Natural killer cell (primary cell): ENCODE data around the gene LRRC32. TPM values are rescaled to one million over a fixed set of nuclear protein-coding genes. Genes with fewer than 3 reads are reported as not detected.
"Not testable (repeated sequence)": the region's sequence is repeated elsewhere in the genome, so short reads cannot be mapped to it uniquely, and the experiment has no call there.

Experiments used
- ATAC-seq, 3 donors: fragments of 150-1000 bp in 2 of 3; fragments of 200-7000 bp in 1 of 3; cut with Tn5 transposase; 1 replicate in 1 of 3; 2 replicates in 2 of 3; pipeline ENCODE4 v1.10.0; 2021; ENCODE audit warnings: mild to moderate bottlenecking in 2 of 3, moderate library complexity in 2 of 3
- DNase-seq, 2 donors: peaks; one replicate each; pipeline versions ENCODE4 v3.0.0 to v3.0.0-alpha.2; 2013 to 2021; ENCODE audit warnings: mixed read lengths in 1 of 2
- H3K27ac ChIP-seq: one replicate; pipeline ENCODE4 v1.5.1; 2013; ENCODE audit warnings: mild to moderate bottlenecking, low read length
- H3K27me3 ChIP-seq: one replicate; pipeline ENCODE4 v1.6.1; 2013; ENCODE audit warnings: low read length; ENCODE audit not compliant: control insufficient read depth, insufficient read depth
- H3K36me3 ChIP-seq: one replicate; pipeline ENCODE4 v1.6.1; 2013; ENCODE audit warnings: low read length; ENCODE audit not compliant: control insufficient read depth, insufficient read depth
- H3K4me1 ChIP-seq: one replicate; pipeline ENCODE4 v1.6.1; 2013; ENCODE audit warnings: low read length; ENCODE audit not compliant: control insufficient read depth, insufficient read depth
- H3K4me3 ChIP-seq: one replicate; pipeline ENCODE4 v1.5.1; 2013; ENCODE audit warnings: low read length
- H3K9me3 ChIP-seq: one replicate; pipeline ENCODE4 v1.6.1; 2013; ENCODE audit warnings: low read length; ENCODE audit not compliant: control insufficient read depth, insufficient read depth
- H3K27ac Mint-ChIP-seq, 2 donors: one replicate each; pipeline ENCODE4 v1.8.0; 2022; ENCODE audit warnings: mild to moderate bottlenecking in 2 of 2, mixed read lengths in 2 of 2, moderate library complexity in 1 of 2
- H3K27me3 Mint-ChIP-seq, 2 donors: one replicate each; pipeline ENCODE4 v1.8.0; 2022; ENCODE audit warnings: low read depth in 2 of 2, mixed read lengths in 2 of 2
- H3K36me3 Mint-ChIP-seq: one replicate; pipeline ENCODE4 v1.8.0; 2022; ENCODE audit warnings: mixed read lengths
- H3K4me1 Mint-ChIP-seq, 2 donors: one replicate each; pipeline ENCODE4 v1.8.0; 2022; ENCODE audit warnings: mixed read lengths in 2 of 2
- H3K4me3 Mint-ChIP-seq: one replicate; pipeline ENCODE4 v1.8.0; 2022; ENCODE audit warnings: mild to moderate bottlenecking, moderate library complexity, mixed read lengths
- H3K9me3 Mint-ChIP-seq, 2 donors: one replicate each; pipeline ENCODE4 v1.8.0; 2022; ENCODE audit warnings: mixed read lengths in 2 of 2
- whole genome bisulfite sequencing: methylation state at CpG from one replicate; pipeline ENCODE4 v1.1.7; 2013; ENCODE audit warnings: missing lambda C conversion rate; ENCODE audit not compliant: insufficient coverage; 5-methylcytosine and 5-hydroxymethylcytosine counted together
- intact Hi-C: fragments of 100-400 bp; cut with micrococcal nuclease; formaldehyde crosslinking; loops from one replicate; pipeline ENCODE4 v1.14.2; 2022
- total RNA-seq, 4 donors: library from RNA; stranded (reverse); fragments of 120-200 nt in 1 of 4; gene quantifications; one replicate each; pipeline versions ENCODE4 v1.2.3 to v1.2.4, GENCODE V29; 2013 to 2022
- TF ChIP-seq, protein P1 (sequence below): fragments of 200-600 bp; IDR thresholded peaks from one replicate; pipeline ENCODE4 v1.8.0; 2022; ENCODE audit warnings: antibody characterized with exemption

Gene LRRC32
- total RNA-seq, 3 donors from 2014 or later (not counting 1 experiment from before 2014, with no cell fraction given), result 0.14 to 1.4 (median 1.4) TPM

GRCh38 chr11:76610871-76611475 is 59.6 kb downstream of the LRRC32 start:
- H3K4me1 ChIP-seq, result no peaks in the 10 kb centered on the region
- Mint-ChIP-seq H3K9me3 (no peaks in the 10 kb centered on the region), H3K27ac (no peak overlapping the region), H3K36me3 (no peaks in the 10 kb centered on the region), H3K27me3 (peaks cover under 1 to 10% of the 10 kb centered on the region in 2 donors), H3K4me1 (no peaks in the 10 kb centered on the region), H3K4me3 (no peak overlapping the region)
- H3K36me3 ChIP-seq, result no peaks in the 10 kb centered on the region
- ATAC-seq (no peak), DNase-seq (no peak)
- no peak overlapping the region for H3K4me3 ChIP-seq
- H3K27ac ChIP-seq, result no peak overlapping the region
- no peaks in the 10 kb centered on the region for H3K9me3 ChIP-seq
- WGBS, result 27% methylated on average over 8 of the region's 8 CpGs
- TF ChIP-seq, protein P1, sequence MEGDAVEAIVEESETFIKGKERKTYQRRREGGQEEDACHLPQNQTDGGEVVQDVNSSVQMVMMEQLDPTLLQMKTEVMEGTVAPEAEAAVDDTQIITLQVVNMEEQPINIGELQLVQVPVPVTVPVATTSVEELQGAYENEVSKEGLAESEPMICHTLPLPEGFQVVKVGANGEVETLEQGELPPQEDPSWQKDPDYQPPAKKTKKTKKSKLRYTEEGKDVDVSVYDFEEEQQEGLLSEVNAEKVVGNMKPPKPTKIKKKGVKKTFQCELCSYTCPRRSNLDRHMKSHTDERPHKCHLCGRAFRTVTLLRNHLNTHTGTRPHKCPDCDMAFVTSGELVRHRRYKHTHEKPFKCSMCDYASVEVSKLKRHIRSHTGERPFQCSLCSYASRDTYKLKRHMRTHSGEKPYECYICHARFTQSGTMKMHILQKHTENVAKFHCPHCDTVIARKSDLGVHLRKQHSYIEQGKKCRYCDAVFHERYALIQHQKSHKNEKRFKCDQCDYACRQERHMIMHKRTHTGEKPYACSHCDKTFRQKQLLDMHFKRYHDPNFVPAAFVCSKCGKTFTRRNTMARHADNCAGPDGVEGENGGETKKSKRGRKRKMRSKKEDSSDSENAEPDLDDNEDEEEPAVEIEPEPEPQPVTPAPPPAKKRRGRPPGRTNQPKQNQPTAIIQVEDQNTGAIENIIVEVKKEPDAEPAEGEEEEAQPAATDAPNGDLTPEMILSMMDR, result no peak
- intact Hi-C loops, result no loop called here
- H3K27me3 ChIP-seq, result peaks cover 4% of the 10 kb centered on the region

DNA sequence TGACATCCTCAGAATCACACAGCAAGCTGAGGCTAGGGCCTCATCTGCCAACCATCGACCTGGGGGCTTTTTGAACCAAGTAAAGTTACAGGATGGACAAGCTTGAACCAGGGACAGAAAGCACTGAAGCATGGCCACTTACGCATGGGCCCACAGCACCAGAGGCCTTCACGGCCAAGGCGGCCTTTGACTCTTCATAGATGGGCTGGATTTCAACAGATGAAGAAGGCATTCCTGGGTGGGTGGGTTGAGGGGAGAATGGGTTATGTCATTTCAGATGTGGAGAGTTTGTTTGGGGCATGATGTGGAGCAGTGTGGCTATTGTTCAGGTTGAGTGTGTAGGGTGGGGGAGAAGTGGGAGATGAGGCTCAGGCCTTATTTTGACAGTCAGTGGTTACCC is 60.2 kb downstream of the LRRC32 start:
- H3K27ac ChIP-seq, result no peak overlapping the region
- 88% methylated on average over 4 of the region's 4 CpGs for WGBS
- no peaks in the 10 kb centered on the region for H3K4me1 Mint-ChIP-seq
- H3K27me3 ChIP-seq, result peaks cover 2% of the 10 kb centered on the region
- peaks cover 0 to 7% of the 10 kb centered on the region in 2 donors for H3K27me3 Mint-ChIP-seq
- no peak overlapping the region for H3K4me3 ChIP-seq
- no peak overlapping the region for H3K27ac Mint-ChIP-seq
- intact Hi-C loops, result no loop called here
- H3K4me3 Mint-ChIP-seq, result no peak overlapping the region
- no peaks in the 10 kb centered on the region for H3K36me3 Mint-ChIP-seq
- no peaks in the 10 kb centered on the region for H3K4me1 ChIP-seq
- TF ChIP-seq, protein P1, result no peak
- DNase-seq (no peak), ATAC-seq (no peak)
- H3K9me3 Mint-ChIP-seq, result no peaks in the 10 kb centered on the region
- no peaks in the 10 kb centered on the region for H3K36me3 ChIP-seq
- no peaks in the 10 kb centered on the region for H3K9me3 ChIP-seq

- Histone ChIP-seq H3K9me3 (no peaks in the 10 kb centered on the region), H3K27me3 (peaks cover 2% of the 10 kb centered on the region), H3K36me3 (no peaks in the 10 kb centered on the region), H3K4me1 (no peaks in the 10 kb centered on the region), H3K4me3 (no peak overlapping the region), H3K27ac (no peak overlapping the region)
- H3K4me3 Mint-ChIP-seq, result no peak overlapping the region
- ATAC-seq (no peak), DNase-seq (no peak)
- intact Hi-C loops, result no loop called here
- H3K27ac Mint-ChIP-seq, result no peak overlapping the region
- 51% methylated on average over 8 of the region's 8 CpGs for WGBS
- peaks cover 0 to 7% of the 10 kb centered on the region in 2 donors for H3K27me3 Mint-ChIP-seq
- no peaks in the 10 kb centered on the region for H3K36me3 Mint-ChIP-seq
- H3K9me3 Mint-ChIP-seq, result no peaks in the 10 kb centered on the region
- no peaks in the 10 kb centered on the region for H3K4me1 Mint-ChIP-seq
- TF ChIP-seq, protein P1, result no peak
Observed at GRCh38 chr11:76609736-76610370, 60.7 kb downstream of the LRRC32 start.

DNA sequence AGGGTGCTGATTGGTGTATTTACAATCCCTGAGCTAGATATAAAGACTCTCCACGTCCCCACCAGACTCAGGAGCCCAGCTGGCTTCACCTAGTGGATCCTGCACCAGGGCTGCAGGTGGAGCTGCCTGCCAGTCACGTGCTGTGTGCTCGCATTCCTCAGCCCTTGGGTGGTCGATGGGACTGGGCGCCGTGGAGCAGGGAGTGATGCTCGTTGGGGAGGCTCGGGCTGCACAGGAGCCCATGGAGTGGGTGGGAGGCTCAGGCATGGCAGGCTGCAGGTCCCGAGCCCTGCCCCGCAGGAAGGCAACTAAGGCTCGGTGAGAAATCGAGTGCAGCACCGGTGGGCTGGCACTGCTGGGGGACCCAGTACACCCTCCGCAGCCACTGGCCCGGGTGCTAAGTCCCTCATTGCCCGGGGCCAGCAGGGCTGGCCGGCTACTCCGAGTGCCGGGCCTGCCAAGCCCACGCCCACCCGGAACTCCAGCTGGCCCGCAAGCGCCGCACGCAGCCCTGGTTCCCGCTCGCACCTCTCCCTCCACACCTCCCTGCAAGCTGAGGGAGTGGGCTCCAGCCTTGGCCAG is 61.6 kb downstream of the LRRC32 start:
- H3K4me1 ChIP-seq, H3K9me3 Mint-ChIP-seq, H3K27ac ChIP-seq, H3K27ac Mint-ChIP-seq, H3K27me3 ChIP-seq, intact Hi-C loops, H3K4me3 Mint-ChIP-seq, DNase-seq, ATAC-seq, H3K4me3 ChIP-seq, H3K27me3 Mint-ChIP-seq, H3K9me3 ChIP-seq, H3K4me1 Mint-ChIP-seq, H3K36me3 ChIP-seq, H3K36me3 Mint-ChIP-seq: not testable (repeated sequence)
- 94% methylated on average over 21 of the region's 27 CpGs for WGBS

GRCh38 chr11:76608228-76608627 is 62.3 kb downstream of the LRRC32 start:
- H3K36me3 ChIP-seq, H3K27me3 Mint-ChIP-seq, ATAC-seq, H3K27ac ChIP-seq, H3K9me3 ChIP-seq, intact Hi-C loops, H3K4me3 ChIP-seq, H3K27ac Mint-ChIP-seq, H3K4me3 Mint-ChIP-seq, H3K4me1 Mint-ChIP-seq, DNase-seq, H3K4me1 ChIP-seq, H3K9me3 Mint-ChIP-seq, H3K36me3 Mint-ChIP-seq, H3K27me3 ChIP-seq: not testable (repeated sequence)
- WGBS, result 99% methylated on average over 11 of the region's 11 CpGs
